HL-60 (cell line): ENCODE data around the gene TUBA1C.
A peak's percentile ranks its signal among the peaks of the same experiment; 100 is the strongest.

Source experiments
- DNase-seq, 2 experiments: peaks; one replicate each; pipeline ENCODE4 v3.0.0-alpha.2; 2010 to 2020; ENCODE audit warnings: low read depth in 1 of 2, low spot score in 1 of 2
- H3K27ac ChIP-seq: fragments of 250-450 bp; sonication (Bioruptor Pico); replicated peaks from 2 replicates; pipeline ENCODE4 v1.5.1; 2020; ENCODE audit warnings: mild to moderate bottlenecking, moderate library complexity
- H3K27me3 ChIP-seq: fragments of 250-450 bp; sonication (Bioruptor Pico); 2 replicates; pipeline ENCODE4 v1.5.1; 2021; ENCODE audit warnings: mild to moderate bottlenecking, moderate library complexity; ENCODE audit not compliant: insufficient read depth, poor library complexity, severe bottlenecking
- H3K4me3 ChIP-seq: replicated peaks from 2 replicates; pipeline ENCODE4 v1.5.1; 2011; ENCODE audit warnings: mild to moderate bottlenecking, control low read depth, low read length; ENCODE audit not compliant: insufficient read depth
- GABPA ChIP-seq: IDR thresholded peaks from 2 replicates; pipeline ENCODE4 v1.6.1; 2012; ENCODE audit warnings: low read depth
- POLR2AphosphoS5 ChIP-seq: IDR thresholded peaks from 2 replicates; pipeline ENCODE4 v1.6.1; 2012; ENCODE audit warnings: low read depth
- SPI1 ChIP-seq: IDR thresholded peaks from 2 replicates; pipeline ENCODE4 v1.6.1; 2012; ENCODE audit warnings: low read depth, mild to moderate bottlenecking, borderline replicate concordance
- long read RNA-seq: library from polyadenylated mRNA; unstranded; transcript quantifications from one replicate; pipeline ENCODE4 v2.0.0, GENCODE V29; 2020
- TF ChIP-seq, protein P1 (sequence below): IDR thresholded peaks from one replicate; pipeline ENCODE4 v1.5.1; 2011; ENCODE audit warnings: low read length, control low read depth, inconsistent platforms; ENCODE audit not compliant: insufficient read depth
- TF ChIP-seq, protein P2 (sequence below): IDR thresholded peaks from 2 replicates; pipeline ENCODE4 v1.6.1; 2012; ENCODE audit warnings: low read depth; ENCODE audit not compliant: insufficient replicate concordance

TUBA1C gene
- long read RNA-seq, transcript TUBA1C-201 (4 exons, 3,001 nt) = major isoform, 669 of 687 reads
- long read RNA-seq, partial matches to known transcripts = 8 of 687 reads
- long read RNA-seq, other reads (novel, unspliced or antisense) = 9 of 687 reads

DNA sequence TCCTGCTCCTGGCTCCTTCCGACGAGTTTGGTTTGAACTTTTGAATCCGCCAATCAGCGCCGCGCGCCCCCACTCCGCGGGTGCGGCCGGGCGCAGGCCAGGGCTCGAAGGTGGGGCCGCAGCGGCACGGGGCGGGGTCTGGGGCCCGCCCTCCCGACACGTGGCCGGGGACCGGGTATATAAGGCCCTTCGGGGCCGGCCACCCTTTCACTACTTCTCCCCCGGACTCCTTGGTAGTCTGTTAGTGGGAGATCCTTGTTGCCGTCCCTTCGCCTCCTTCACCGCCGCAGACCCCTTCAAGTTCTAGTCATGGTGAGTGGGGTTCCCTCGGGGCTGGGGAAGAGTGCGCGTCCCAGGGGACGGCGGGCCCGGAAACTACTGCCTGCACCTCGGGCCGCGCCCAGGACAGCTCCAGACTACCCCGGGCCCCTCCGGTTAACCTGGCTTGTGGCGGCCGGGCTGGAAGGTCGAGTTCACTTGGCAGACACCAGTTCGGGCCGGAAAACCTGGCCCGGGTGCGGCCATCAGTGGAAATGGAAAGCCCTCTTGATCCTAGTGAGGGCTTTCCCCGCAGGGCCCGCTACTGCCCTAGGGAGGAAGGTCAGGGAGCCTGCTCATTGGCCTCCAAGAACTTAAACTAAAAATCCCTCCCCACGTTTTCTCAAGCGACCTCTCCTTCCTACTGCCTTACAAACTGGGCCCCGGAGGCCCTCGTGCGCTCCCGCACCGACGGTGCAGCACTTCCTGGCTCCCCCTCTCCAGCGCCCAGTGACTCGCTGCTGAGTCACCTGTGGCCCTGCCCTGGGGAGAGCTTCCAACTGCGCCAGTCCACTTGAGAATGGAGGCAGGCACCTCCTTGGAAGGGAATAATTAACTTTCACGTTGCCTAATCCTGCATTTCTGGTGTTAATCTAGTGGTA, at the start of gene TUBA1C:
TUBA1C (plus strand) TSS at position 210 of the 920 bp plus-strand sequence; CDS start at position 310, 100 bp downstream.
- peak; percentile 95 for DNase-seq
- peak; percentile 11; the same call in 1 of the 2 replicates for TF ChIP-seq SPI1
- TF ChIP-seq, protein P1, sequence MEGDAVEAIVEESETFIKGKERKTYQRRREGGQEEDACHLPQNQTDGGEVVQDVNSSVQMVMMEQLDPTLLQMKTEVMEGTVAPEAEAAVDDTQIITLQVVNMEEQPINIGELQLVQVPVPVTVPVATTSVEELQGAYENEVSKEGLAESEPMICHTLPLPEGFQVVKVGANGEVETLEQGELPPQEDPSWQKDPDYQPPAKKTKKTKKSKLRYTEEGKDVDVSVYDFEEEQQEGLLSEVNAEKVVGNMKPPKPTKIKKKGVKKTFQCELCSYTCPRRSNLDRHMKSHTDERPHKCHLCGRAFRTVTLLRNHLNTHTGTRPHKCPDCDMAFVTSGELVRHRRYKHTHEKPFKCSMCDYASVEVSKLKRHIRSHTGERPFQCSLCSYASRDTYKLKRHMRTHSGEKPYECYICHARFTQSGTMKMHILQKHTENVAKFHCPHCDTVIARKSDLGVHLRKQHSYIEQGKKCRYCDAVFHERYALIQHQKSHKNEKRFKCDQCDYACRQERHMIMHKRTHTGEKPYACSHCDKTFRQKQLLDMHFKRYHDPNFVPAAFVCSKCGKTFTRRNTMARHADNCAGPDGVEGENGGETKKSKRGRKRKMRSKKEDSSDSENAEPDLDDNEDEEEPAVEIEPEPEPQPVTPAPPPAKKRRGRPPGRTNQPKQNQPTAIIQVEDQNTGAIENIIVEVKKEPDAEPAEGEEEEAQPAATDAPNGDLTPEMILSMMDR = no peak
- TF ChIP-seq POLR2AphosphoS5 = peak; percentile 98
- peak; percentile 56 for TF ChIP-seq GABPA
- TF ChIP-seq, protein P2, sequence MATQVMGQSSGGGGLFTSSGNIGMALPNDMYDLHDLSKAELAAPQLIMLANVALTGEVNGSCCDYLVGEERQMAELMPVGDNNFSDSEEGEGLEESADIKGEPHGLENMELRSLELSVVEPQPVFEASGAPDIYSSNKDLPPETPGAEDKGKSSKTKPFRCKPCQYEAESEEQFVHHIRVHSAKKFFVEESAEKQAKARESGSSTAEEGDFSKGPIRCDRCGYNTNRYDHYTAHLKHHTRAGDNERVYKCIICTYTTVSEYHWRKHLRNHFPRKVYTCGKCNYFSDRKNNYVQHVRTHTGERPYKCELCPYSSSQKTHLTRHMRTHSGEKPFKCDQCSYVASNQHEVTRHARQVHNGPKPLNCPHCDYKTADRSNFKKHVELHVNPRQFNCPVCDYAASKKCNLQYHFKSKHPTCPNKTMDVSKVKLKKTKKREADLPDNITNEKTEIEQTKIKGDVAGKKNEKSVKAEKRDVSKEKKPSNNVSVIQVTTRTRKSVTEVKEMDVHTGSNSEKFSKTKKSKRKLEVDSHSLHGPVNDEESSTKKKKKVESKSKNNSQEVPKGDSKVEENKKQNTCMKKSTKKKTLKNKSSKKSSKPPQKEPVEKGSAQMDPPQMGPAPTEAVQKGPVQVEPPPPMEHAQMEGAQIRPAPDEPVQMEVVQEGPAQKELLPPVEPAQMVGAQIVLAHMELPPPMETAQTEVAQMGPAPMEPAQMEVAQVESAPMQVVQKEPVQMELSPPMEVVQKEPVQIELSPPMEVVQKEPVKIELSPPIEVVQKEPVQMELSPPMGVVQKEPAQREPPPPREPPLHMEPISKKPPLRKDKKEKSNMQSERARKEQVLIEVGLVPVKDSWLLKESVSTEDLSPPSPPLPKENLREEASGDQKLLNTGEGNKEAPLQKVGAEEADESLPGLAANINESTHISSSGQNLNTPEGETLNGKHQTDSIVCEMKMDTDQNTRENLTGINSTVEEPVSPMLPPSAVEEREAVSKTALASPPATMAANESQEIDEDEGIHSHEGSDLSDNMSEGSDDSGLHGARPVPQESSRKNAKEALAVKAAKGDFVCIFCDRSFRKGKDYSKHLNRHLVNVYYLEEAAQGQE = peak; percentile 79
- no peaks in the 10 kb centered on the region for H3K27me3 ChIP-seq
- peak within 1 kb of the TSS; percentile 86 for H3K4me3 ChIP-seq
- peak within 1 kb of the TSS; percentile 96 for H3K27ac ChIP-seq

DNA sequence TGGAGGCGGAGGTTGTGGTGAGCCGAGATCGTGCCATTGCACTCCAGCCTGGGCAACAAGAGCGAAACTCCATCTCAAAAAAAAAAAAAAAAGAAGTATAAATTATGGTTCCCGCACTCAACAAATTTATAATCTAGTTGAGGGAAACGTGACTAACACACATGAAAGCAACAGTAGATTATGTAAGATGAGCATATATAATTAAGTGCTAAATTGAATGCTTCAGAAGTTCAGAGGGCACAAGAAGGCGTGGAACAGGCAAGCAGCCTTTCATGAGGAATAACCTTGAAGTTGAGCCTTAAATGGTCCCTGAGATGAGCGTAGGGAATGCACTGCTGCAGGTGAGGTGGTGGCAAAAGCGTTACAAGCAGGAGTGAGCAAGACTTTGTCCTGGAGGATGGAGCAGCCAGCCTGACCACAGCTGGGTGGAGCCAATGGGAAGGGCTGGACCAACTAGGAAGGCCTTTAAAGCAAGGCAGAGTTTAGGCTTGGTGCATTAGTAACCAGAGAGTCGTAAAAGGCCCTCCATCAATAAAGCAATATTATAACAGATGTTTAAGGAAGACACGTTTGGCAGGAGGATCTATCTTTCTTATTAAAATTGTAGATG, 45.4 kb upstream of the TUBA1C start:
- TF ChIP-seq GABPA = no peak
- TF ChIP-seq, protein P2 = no peak
- TF ChIP-seq SPI1 = no peak
- TF ChIP-seq POLR2AphosphoS5 = no peak
- TF ChIP-seq, protein P1 = no peak
- no peak for DNase-seq
- H3K27ac ChIP-seq = no peak overlapping the region
- no peaks in the 10 kb centered on the region for H3K27me3 ChIP-seq
- no peak overlapping the region for H3K4me3 ChIP-seq

DNA sequence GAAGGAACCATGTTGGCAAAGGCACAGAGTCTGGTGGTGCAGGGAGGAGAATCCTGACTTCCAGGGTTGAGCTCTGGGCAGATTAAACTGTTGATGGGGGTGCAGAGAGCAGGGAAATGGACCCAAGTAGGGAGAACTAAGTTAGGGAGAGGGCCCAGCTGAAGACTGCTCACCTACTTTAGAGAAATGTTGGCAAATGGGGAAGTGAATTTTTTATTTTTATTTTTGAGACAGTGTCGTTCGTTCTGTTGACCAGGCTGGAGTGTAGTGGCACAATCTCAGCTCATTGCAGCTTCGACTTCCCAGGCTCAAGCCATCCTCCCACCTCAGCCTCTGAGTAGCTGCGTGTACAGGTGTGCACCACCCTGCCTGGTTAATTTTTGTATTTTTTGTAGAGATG, 43.9 kb upstream of the TUBA1C start:
- Histone ChIP-seq H3K27ac (peak overlapping the region; percentile 32; the same call in 1 of the 2 replicates), H3K4me3 (no peak overlapping the region), H3K27me3 (no peaks in the 10 kb centered on the region)
- peak; percentile 89 for TF ChIP-seq SPI1
- TF ChIP-seq, protein P1 = no peak
- peak in 1 of 2 experiments; percentile 5 for DNase-seq
